GM18520 (cell line): Measurements from ENCODE around the gene NPRL2.

Experiments
- ATAC-seq: cut with Tn5 transposase; IDR thresholded peaks from one replicate; pipeline ENCODE4 v1.9.1; 2021; ENCODE audit not compliant: unreplicated experiment

The NPRL2 gene

GRCh38 chr3:50373146-50374051 lies 22.8 kb upstream of the NPRL2 start:
- no peak for ATAC-seq

- no peak for ATAC-seq
Measured at GRCh38 chr3:50372349-50372748, 21.8 kb upstream of the NPRL2 start.

- no peak for ATAC-seq
Measured at GRCh38 chr3:50371133-50371685, 20.6 kb upstream of the NPRL2 start.

- no peak for ATAC-seq
Measured at GRCh38 chr3:50370594-50370993, 20.0 kb upstream of the NPRL2 start.

- ATAC-seq = no peak
Measured at GRCh38 chr3:50369012-50369670, 18.6 kb upstream of the NPRL2 start.

GRCh38 chr3:50365842-50366220 lies 15.3 kb upstream of the NPRL2 start:
- no peak for ATAC-seq

GRCh38 chr3:50365080-50365841 lies 14.7 kb upstream of the NPRL2 start:
- ATAC-seq = peak; percentile 76

- ATAC-seq = no peak
Measured at GRCh38 chr3:50364573-50365079, 14.1 kb upstream of the NPRL2 start.

- no peak for ATAC-seq
Measured at GRCh38 chr3:50359760-50360110, 9.2 kb upstream of the NPRL2 start.

GRCh38 chr3:50358911-50359759 lies 8.6 kb upstream of the NPRL2 start, which contains the start of gene TMEM115:
TMEM115 (minus strand) TSS chr3:50359521; CDS start chr3:50359063, 458 bp downstream.
- ATAC-seq = peak; percentile 99

- ATAC-seq = no peak
Measured at GRCh38 chr3:50358355-50358910, 7.9 kb upstream of the NPRL2 start.

- no peak for ATAC-seq
Measured at GRCh38 chr3:50357481-50357880, 6.9 kb upstream of the NPRL2 start.

- ATAC-seq = no peak
Measured at GRCh38 chr3:50356553-50356952, 6.0 kb upstream of the NPRL2 start.

- no peak for ATAC-seq
Measured at GRCh38 chr3:50355829-50356552, 5.4 kb upstream of the NPRL2 start.

- ATAC-seq = no peak
Measured at GRCh38 chr3:50354850-50355249, 4.3 kb upstream of the NPRL2 start.

- no peak for ATAC-seq
Measured at GRCh38 chr3:50354186-50354764, 3.7 kb upstream of the NPRL2 start.

- no peak for ATAC-seq
Measured at GRCh38 chr3:50353245-50354004, 2.9 kb upstream of the NPRL2 start.

- ATAC-seq = no peak
Measured at GRCh38 chr3:50352781-50353180, 2.2 kb upstream of the NPRL2 start.
